Endometrial microvascular endothelial cells (primary cell): ENCODE results near the gene NRSN2. TPM values are rescaled to one million over a fixed set of nuclear protein-coding genes. Genes with fewer than 3 reads are reported as not detected.

Experiments
- in situ Hi-C: cut with HindIII; loops from 2 replicates; pipeline ENCODE4 v1.10.0; 2017; ENCODE audit warnings: low sequenced_read_pairs, low pct_unique_long_range_greater_than_20kb; ENCODE audit errors: inconsistent ontology term
- total RNA-seq: library from RNA; depleted of rRNA; stranded (reverse); fragments of >200 nt; gene quantifications from one replicate; pipeline ENCODE4 v1.2.3, GENCODE V29; 2015; ENCODE audit errors: inconsistent ontology term

Gene NRSN2
- total RNA-seq = 47.8 TPM

GRCh38 chr20:346640-347316 is at the start of gene NRSN2:
Gene NRSN2 (plus strand): TSS chr20:347111. CDS start chr20:349644, 2,533 bp downstream.
- in situ Hi-C loops = no loop called here

GRCh38 chr20:297925-298775 is 48.8 kb upstream of the NRSN2 start:
- in situ Hi-C loops = no loop called here

- in situ Hi-C loops = no loop called here
These were observed 48.0 kb upstream of the NRSN2 start for GRCh38 chr20:298776-299391.

- in situ Hi-C loops = no loop called here
These were observed 46.4 kb upstream of the NRSN2 start for GRCh38 chr20:300345-300990.

GRCh38 chr20:301886-302848 is 44.7 kb upstream of the NRSN2 start:
- in situ Hi-C loops = no loop called here

GRCh38 chr20:305745-306144 is 41.2 kb upstream of the NRSN2 start:
- in situ Hi-C loops = no loop called here

GRCh38 chr20:308427-309038 is 38.4 kb upstream of the NRSN2 start:
- in situ Hi-C loops = no loop called here

- in situ Hi-C loops = no loop called here
These were observed 37.5 kb upstream of the NRSN2 start for GRCh38 chr20:309306-309840.

GRCh38 chr20:309841-310644 is 36.9 kb upstream of the NRSN2 start:
- in situ Hi-C loops = no loop called here

GRCh38 chr20:310645-311044 is 36.3 kb upstream of the NRSN2 start:
- in situ Hi-C loops = no loop called here

GRCh38 chr20:311609-312008 is 35.3 kb upstream of the NRSN2 start:
- in situ Hi-C loops = no loop called here

GRCh38 chr20:312067-312466 is 34.8 kb upstream of the NRSN2 start:
- in situ Hi-C loops = no loop called here

- in situ Hi-C loops = no loop called here
These were observed 34.0 kb upstream of the NRSN2 start for GRCh38 chr20:312866-313265.

- in situ Hi-C loops = no loop called here
These were observed 33.5 kb upstream of the NRSN2 start for GRCh38 chr20:313402-313801.

GRCh38 chr20:313948-314347 is 33.0 kb upstream of the NRSN2 start:
- in situ Hi-C loops = no loop called here

- in situ Hi-C loops = no loop called here
These were observed 30.4 kb upstream of the NRSN2 start for GRCh38 chr20:316316-317068.
